ENCODE measurements around the gene LAS1L.
A peak's percentile ranks its signal among the peaks of the same experiment; 100 is the strongest.

GRCh38 chrX:65528705-65529340 lies 5.8 kb downstream of the LAS1L start:
- TF ChIP-seq CTCF (IDR thresholded peaks at IDR 0.05; ENCODE audit: poor library complexity, severe bottlenecking) (peak; percentile 84), MXI1 (conservative IDR thresholded peaks at IDR 0.05; ENCODE audit: poor library complexity, severe bottlenecking) (no peak), EZH2 (IDR thresholded peaks at IDR 0.05; ENCODE audit: borderline replicate concordance, insufficient read depth, low read length, poor library complexity, severe bottlenecking) (no peak), POLR2AphosphoS5 (IDR thresholded peaks at IDR 0.05) (no peak), TAF1 (IDR thresholded peaks at IDR 0.05; ENCODE audit: low read depth) (no peak), EP300 (conservative IDR thresholded peaks at IDR 0.05; ENCODE audit: poor library complexity, severe bottlenecking) (no peak), REST (IDR thresholded peaks at IDR 0.05; ENCODE audit: borderline replicate concordance) (no peak)

Measured in neural cell (in vitro differentiated cells).